ENCODE measurements around the gene GLT6D1.
A peak's percentile ranks its signal among the peaks of the same experiment; 100 is the strongest.

Gene GLT6D1

DNA sequence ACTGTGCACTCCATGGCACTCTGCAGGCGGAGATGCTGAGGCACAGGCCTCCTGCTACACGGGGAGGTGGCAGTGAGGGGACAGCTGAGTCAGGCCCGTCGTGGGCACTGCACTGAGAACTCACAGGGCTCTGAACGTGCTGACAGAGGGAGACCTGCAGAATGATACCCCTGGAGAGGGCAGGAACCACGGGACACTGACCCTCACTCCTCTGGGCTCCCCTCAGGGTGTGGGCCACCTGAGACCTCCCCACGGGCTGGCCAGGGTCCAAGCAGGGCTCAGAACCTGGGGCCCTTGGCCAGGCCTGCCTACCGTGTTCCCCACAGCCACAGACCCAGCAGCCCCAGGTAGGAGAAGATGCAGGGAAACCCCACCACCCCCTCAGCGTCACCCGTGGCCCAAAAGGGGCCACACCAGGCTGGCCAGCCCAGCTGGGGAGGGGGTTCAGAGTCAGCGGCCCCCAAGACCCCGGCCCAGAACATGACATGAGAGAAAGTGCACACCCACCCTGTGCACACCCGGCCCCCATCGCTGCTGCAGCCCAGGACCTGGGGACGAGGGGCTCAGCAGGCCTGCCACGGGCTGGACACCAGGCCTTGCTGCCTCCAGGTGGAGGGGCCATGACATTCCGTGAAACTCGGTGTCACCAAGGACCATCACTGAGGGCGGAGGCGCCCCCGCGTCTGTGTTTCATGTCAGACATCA is 30.9 kb downstream of the GLT6D1 start:
- ATAC-seq, result no peak
- no peak for DNase-seq

GRCh38 chr9:135607401-135608293 is 31.7 kb downstream of the GLT6D1 start:
- no peak for ATAC-seq
- no peak for DNase-seq

DNA sequence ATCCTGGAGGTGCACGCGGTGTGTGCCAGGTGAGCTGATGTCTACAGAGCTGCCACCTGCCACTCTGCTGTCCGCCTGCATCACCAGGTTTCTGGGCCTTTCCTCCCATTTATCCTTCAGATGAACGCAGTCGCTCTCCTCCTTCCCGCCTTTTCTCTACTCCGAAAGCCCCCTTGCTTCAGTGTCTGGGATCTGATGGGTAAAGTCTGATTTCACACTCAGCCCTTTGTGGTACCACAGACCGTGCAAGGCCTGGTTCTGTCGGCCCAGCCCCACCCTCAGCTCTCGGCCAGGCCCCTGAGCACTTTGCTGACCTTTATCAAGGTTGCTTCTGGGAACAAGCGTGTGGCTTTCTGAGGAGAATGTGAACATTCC is 32.5 kb downstream of the GLT6D1 start:
- no peak for ATAC-seq
- no peak for DNase-seq

GRCh38 chr9:135605238-135605781 is 34.0 kb downstream of the GLT6D1 start:
- no peak for DNase-seq
- ATAC-seq, result no peak

GRCh38 chr9:135604437-135605237 is 34.7 kb downstream of the GLT6D1 start:
- ATAC-seq (no peak), DNase-seq (no peak)

DNA sequence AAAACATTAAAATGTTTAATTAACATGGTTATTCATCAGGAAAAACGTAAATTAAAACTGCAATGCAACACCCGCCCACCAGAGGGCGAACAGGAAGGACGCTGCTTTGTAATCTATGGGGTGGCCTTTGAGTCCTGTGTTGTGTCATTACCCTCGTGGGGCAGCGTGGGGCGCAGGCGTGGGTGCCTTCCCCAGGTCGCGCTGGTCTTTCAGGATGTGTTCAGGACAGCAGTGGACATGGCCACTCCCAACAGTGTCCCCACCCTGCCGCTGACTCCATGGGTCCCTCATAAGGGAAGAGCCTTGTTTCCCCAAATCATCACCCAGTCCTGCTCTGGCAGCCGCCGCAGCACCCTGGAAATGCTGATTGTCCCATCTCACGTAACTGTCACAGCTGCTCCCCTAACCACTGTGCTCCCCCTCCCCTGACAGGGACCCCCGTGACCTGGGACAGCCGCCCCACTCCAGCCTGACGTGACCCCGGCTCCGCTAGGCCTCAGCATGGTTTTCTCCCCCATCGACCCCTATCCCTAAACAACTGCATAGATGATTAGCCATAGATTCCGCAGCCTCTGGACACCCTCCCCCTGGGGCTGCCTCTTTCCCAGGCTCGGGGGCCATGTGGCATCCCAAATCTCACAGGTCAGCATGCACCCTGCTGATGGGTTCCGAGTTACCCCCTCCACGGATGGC is 36.4 kb downstream of the GLT6D1 start:
- peak; percentile 67 for DNase-seq
- no peak for ATAC-seq

GRCh38 chr9:135601988-135602387 is 37.4 kb downstream of the GLT6D1 start:
- no peak for DNase-seq
- ATAC-seq, result no peak

- ATAC-seq (no peak), DNase-seq (no peak)
Observed at GRCh38 chr9:135600296-135600817, 39.0 kb downstream of the GLT6D1 start.

DNA sequence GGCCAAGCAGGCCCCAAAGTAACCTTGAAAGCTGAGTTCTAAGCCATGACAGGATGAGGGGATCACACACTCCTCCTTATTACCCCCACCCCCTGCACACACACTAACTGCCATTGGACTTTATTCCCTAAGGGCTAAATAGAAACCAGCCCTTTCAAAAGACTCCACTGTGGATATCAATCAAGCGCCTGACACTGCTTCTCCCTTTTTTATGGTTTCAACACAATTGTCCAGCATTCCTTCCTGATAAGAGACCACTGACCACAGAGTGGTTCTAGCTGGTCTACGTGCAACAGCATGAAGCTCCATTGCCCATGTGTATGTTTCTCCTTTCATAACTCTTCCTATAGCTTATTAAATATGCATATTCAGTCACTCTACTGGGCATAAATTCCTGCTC is 43.1 kb downstream of the GLT6D1 start:
- no peak for ATAC-seq
- DNase-seq, result no peak

- ATAC-seq (no peak), DNase-seq (no peak)
Observed at GRCh38 chr9:135592625-135593024, 46.7 kb downstream of the GLT6D1 start.

DNA sequence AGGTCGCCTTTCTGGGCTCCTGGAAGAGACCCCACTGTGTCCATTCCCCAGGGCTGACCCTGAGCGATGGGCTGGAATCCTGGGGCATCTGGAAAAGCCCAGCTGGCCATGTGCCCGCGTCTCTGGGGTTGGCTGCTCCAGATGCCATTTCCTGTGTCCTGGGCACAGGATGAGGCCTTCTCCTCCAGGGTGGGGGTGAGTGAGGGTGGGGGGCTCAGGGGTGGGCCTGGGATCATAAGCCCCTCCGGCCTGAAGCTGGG is 47.1 kb downstream of the GLT6D1 start:
- DNase-seq (no peak), ATAC-seq (no peak)

DNA sequence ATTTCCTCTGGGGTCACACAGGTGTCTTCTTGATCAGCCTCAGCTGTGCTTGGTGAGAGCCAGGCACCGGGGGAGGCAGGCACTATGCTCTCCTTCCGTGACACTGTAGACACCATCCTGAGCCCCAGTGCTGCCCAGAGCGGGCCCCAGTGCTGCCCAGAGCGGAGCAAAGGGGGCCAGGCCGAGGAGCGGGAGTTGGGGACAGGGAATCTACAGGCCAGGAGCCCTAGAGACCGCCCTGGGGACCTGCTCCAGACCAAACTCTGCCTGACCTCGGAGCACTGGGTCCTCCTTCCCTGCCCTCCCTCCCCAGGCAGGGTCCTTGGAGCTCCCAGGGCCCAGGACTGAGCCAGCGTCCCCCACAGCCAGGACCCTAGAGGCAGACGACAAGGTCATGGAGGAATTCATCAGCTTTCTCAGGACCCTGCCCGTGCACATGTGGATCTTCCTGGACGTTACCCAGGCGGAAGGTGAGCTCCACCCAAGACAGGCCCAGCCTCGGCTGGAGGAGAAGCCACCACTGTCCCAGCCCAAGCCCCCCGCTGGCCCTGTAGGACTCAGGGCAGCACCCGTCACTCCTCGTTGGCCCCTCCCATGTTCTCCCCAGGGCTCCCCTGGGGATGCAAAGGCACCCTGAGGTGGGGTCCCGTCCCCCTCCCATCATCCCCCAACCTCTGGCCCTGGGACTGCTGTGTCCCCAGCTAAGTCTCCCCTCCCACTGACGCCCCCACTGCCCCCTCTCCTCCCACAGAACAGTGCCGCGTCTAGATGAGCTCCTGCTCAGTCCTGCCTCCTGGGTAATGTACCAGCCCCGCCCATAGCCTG is 47.6 kb downstream of the GLT6D1 start:
- no peak for ATAC-seq
- DNase-seq, result no peak

DNA sequence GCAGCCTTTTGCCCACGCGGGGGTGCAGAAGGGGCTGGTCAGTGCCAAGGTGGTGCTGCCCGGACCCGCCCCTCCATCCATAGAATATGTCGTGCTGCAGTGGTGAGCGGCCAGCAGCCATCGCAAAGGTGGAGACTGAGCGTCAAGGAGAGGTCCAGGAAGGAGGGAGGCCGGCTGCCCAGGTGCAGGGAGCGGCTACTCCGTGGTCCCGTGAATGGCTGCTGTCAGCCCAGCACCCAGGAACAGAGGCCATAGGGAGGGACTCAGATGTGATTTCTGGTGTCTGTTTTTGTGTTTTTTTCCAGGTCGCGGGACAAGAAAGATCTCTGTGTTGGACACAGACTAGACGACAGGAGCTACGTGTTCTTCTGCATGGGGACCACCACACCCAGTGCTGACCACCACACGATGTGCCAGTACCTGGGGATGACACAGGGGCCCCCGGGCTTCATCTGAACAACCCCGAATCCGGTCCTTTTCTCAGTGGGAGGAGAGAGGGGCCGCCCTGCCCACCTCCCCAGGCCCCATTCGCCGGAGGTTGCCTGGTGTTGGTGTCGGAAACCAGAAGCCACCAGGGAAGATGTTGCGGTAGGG is 48.8 kb downstream of the GLT6D1 start:
- ATAC-seq (no peak), DNase-seq (no peak)

- DNase-seq (no peak), ATAC-seq (no peak)
Observed at GRCh38 chr9:135589596-135590485, 49.5 kb downstream of the GLT6D1 start.

- DNase-seq (no peak), ATAC-seq (no peak)
Observed at GRCh38 chr9:135588886-135589595, 50.3 kb downstream of the GLT6D1 start.

GRCh38 chr9:135588371-135588770 is 51.0 kb downstream of the GLT6D1 start:
- DNase-seq (no peak), ATAC-seq (no peak)

- DNase-seq, result no peak
- ATAC-seq, result no peak
Observed at GRCh38 chr9:135587658-135588057, 51.7 kb downstream of the GLT6D1 start.

GRCh38 chr9:135586601-135587109 is 52.7 kb downstream of the GLT6D1 start:
- ATAC-seq, result no peak
- DNase-seq, result no peak

DNA sequence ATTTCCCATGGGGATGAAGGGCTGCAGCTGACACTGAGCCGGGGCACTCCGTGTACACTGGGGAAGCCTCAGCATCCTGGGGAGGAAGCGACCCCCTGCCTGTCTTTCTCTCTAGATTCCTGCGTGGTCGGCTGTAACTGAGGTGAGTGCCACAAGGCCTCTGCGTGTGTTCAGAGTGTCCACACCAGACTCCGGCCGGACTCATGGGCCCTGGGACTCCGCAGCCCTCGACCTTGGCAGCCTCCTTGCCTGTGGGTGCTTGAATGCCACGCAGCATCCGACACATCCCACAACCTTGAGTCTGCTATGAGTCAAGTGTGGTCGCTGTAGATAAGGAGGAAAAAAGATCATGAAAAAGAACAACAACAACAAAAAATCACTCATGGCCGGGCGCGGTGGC is 54.4 kb downstream of the GLT6D1 start:
- DNase-seq (no peak), ATAC-seq (no peak)

All from stimulated activated naive CD8-positive, alpha-beta T cell treated with anti-CD3 and anti-CD28 coated beads, Interleukin-15, Interleukin-2, amounts not matched to agents 100 U/mL and 50 U/mL, for 24 hours (primary cell).